Measurements from ENCODE around the gene SEC16A. TPM values are rescaled to one million over a fixed set of nuclear protein-coding genes. Genes with fewer than 3 reads are reported as not detected.

Gene SEC16A
- total RNA-seq, 1 experiment from 2014 or later = 56.4 TPM

DNA sequence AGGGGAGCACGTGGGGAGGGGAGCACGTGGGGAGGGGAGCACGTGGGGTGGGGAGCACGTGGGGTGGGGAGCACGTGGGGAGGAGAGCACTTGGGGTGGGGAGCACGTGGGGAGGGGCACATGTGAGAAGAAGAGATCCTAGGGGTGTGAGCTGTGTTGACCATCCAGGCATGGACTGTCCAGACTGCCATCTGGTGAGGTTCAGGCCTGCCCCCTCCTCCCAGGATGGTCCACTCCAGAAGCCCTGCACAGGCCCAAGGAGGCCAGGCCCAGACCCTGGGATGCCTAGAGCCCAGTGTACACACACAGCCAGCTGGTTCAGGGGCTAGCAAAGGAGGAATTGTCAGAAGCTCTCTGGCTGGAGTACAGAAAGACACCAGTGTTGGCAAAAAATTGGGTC, 85.2 kb downstream of the SEC16A start:
- no peak overlapping the region for H2BK15ac ChIP-seq (ENCODE audit: low read depth, low read length)
- H3K4me1 ChIP-seq (ENCODE audit: insufficient read depth, low read length) = no peaks in the 10 kb centered on the region
- H4K20me1 ChIP-seq (ENCODE audit: control insufficient read depth, insufficient read depth, insufficient read length) = no peaks in the 10 kb centered on the region
- no peak overlapping the region for H2BK12ac ChIP-seq (ENCODE audit: insufficient read length, low read depth, low read length)
- no peak overlapping the region for H3K27ac Mint-ChIP-seq
- H2AFZ ChIP-seq (ENCODE audit: low read length) = no peak overlapping the region
- no peak overlapping the region for H3K18ac ChIP-seq (ENCODE audit: insufficient read length, low read depth, low read length)
- H2BK120ac ChIP-seq (ENCODE audit: low read depth, low read length, poor library complexity, severe bottlenecking) = no peak overlapping the region
- no peak overlapping the region for H3K27ac ChIP-seq (ENCODE audit: insufficient read length, low read depth, low read length)
- no peak for DNase-seq
- H3K4me2 ChIP-seq (ENCODE audit: insufficient read depth, insufficient read length, low read length) = no peak overlapping the region
- no CpG with 5 or more reads among the region's 6 CpGs for WGBS (ENCODE audit: extremely low coverage, insufficient read length, low lambda C conversion rate)
- H3K27me3 ChIP-seq (ENCODE audit: insufficient read depth, low read length) = no peaks in the 10 kb centered on the region
- H3K23ac ChIP-seq (ENCODE audit: insufficient read length, low read depth, low read length) = no peak overlapping the region
- H3K9me3 ChIP-seq (ENCODE audit: control insufficient read depth, low read depth, low read length) = no peaks in the 10 kb centered on the region
- no peak overlapping the region for H2BK20ac ChIP-seq (ENCODE audit: low read depth, low read length, poor library complexity, severe bottlenecking)
- no peak overlapping the region for H3K4ac ChIP-seq (ENCODE audit: low read depth, low read length)
- H3K4me3 Mint-ChIP-seq = no peak overlapping the region
- no peak overlapping the region for H3T11ph ChIP-seq (ENCODE audit: low read length)
- no peak overlapping the region for H2AK5ac ChIP-seq (ENCODE audit: insufficient read length, low read length)
- no peaks in the 10 kb centered on the region for H3K9me3 Mint-ChIP-seq
- H3K4me1 Mint-ChIP-seq = peaks cover 11 to 12% of the 10 kb centered on the region in 2 experiments
- no peak overlapping the region for H2BK5ac ChIP-seq (ENCODE audit: insufficient read length, low read length)
- no peak overlapping the region for H3K14ac ChIP-seq (ENCODE audit: insufficient read depth, low read length)
- H3K56ac ChIP-seq (ENCODE audit: insufficient read length, low read depth, low read length) = no peak overlapping the region
- peaks cover 12% of the 10 kb centered on the region; the same call in 1 of the 2 replicates for H3K79me2 ChIP-seq (ENCODE audit: insufficient read depth, low read length)
- H4K91ac ChIP-seq (ENCODE audit: insufficient read length, low read depth, low read length) = no peak overlapping the region
- H4K8ac ChIP-seq (replicated peaks; ENCODE audit: insufficient read length, low read depth, low read length) = no peak overlapping the region
- no peak overlapping the region for H4K5ac ChIP-seq (ENCODE audit: insufficient read length, low read depth, low read length)
- H3K27me3 Mint-ChIP-seq (ENCODE audit: low read depth) = no peaks in the 10 kb centered on the region
- no peak overlapping the region for H3K9ac ChIP-seq (ENCODE audit: extremely low read depth, insufficient read length, low read length)
- TF ChIP-seq, protein P1, sequence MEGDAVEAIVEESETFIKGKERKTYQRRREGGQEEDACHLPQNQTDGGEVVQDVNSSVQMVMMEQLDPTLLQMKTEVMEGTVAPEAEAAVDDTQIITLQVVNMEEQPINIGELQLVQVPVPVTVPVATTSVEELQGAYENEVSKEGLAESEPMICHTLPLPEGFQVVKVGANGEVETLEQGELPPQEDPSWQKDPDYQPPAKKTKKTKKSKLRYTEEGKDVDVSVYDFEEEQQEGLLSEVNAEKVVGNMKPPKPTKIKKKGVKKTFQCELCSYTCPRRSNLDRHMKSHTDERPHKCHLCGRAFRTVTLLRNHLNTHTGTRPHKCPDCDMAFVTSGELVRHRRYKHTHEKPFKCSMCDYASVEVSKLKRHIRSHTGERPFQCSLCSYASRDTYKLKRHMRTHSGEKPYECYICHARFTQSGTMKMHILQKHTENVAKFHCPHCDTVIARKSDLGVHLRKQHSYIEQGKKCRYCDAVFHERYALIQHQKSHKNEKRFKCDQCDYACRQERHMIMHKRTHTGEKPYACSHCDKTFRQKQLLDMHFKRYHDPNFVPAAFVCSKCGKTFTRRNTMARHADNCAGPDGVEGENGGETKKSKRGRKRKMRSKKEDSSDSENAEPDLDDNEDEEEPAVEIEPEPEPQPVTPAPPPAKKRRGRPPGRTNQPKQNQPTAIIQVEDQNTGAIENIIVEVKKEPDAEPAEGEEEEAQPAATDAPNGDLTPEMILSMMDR (conservative IDR thresholded peaks at IDR 0.05) = no peak
- peaks cover 6% of the 10 kb centered on the region for H3K23me2 ChIP-seq (ENCODE audit: insufficient read length, low read depth, low read length, poor library complexity, severe bottlenecking)
- peaks cover 25 to 65% (median 56%) of the 10 kb centered on the region in 3 experiments for H3K36me3 Mint-ChIP-seq (ENCODE audit: insufficient read depth in 1 of 3, low read depth in 3 of 3)
- H3K79me1 ChIP-seq (ENCODE audit: insufficient read depth, low read depth, low read length, poor library complexity, severe bottlenecking) = peaks cover 7% of the 10 kb centered on the region
